Spinal cord (tissue), 10 donors: ENCODE data around the gene PDXP. TPM values are rescaled to one million over a fixed set of nuclear protein-coding genes. Genes with fewer than 3 reads are reported as not detected.

Experiments
- DNase-seq, 6 donors: peaks; one replicate each; pipeline versions ENCODE4 v3.0.0 to v3.0.0-alpha.2; 2013 to 2015; ENCODE audit warnings: low spot score in 6 of 6, low read depth in 4 of 6
- H3K27ac ChIP-seq: one replicate; pipeline ENCODE4 v1.5.1; 2013; ENCODE audit warnings: low read depth, low read length, control low read depth
- H3K27me3 ChIP-seq: one replicate; pipeline ENCODE4 v1.6.1; 2013; ENCODE audit warnings: low read length; ENCODE audit not compliant: control insufficient read depth, insufficient read depth
- H3K36me3 ChIP-seq: one replicate; pipeline ENCODE4 v1.6.1; 2013; ENCODE audit warnings: low read length; ENCODE audit not compliant: control insufficient read depth, insufficient read depth
- H3K4me1 ChIP-seq: one replicate; pipeline ENCODE4 v1.6.1; 2013; ENCODE audit warnings: low read length; ENCODE audit not compliant: control insufficient read depth, insufficient read depth
- H3K4me3 ChIP-seq: one replicate; pipeline ENCODE4 v1.5.1; 2013; ENCODE audit warnings: low read depth, low read length, control low read depth
- H3K9me3 ChIP-seq: one replicate; pipeline ENCODE4 v1.6.1; 2013; ENCODE audit warnings: low read length; ENCODE audit not compliant: control insufficient read depth, insufficient read depth
- WGBS: methylation state at CpG from one replicate; pipeline ENCODE4 v1.1.5; 2013; ENCODE audit warnings: missing lambda C conversion rate; ENCODE audit not compliant: insufficient coverage; 5-methylcytosine and 5-hydroxymethylcytosine counted together
- polyA plus RNA-seq, 2 donors: library from polyadenylated mRNA; unstranded; fragments of 120-200 nt; gene quantifications; one replicate each; pipeline ENCODE4 v1.2.1, GENCODE V29; 2013; ENCODE audit not compliant: insufficient read length in 2 of 2
- small RNA-seq: library from RNA; depleted of rRNA; stranded (forward); fragments of <200 nt; gene quantifications from one replicate; pipeline ENCODE3, GENCODE V24; 2014; ENCODE audit warnings: low replicate concordance
- total RNA-seq, 2 donors: library from RNA; depleted of rRNA in 1 of 2; stranded (reverse); fragments of 120-200 nt in 1 of 2; fragments of >200 nt in 1 of 2; gene quantifications; one replicate each; pipeline versions ENCODE4 v1.2.3 to v1.2.4, GENCODE V29; 2013 to 2014
- donor health status: healthy.

The PDXP gene
- total and polyA plus RNA-seq, 4 donors = 44.1 to 121 (median 81.1) TPM

DNA sequence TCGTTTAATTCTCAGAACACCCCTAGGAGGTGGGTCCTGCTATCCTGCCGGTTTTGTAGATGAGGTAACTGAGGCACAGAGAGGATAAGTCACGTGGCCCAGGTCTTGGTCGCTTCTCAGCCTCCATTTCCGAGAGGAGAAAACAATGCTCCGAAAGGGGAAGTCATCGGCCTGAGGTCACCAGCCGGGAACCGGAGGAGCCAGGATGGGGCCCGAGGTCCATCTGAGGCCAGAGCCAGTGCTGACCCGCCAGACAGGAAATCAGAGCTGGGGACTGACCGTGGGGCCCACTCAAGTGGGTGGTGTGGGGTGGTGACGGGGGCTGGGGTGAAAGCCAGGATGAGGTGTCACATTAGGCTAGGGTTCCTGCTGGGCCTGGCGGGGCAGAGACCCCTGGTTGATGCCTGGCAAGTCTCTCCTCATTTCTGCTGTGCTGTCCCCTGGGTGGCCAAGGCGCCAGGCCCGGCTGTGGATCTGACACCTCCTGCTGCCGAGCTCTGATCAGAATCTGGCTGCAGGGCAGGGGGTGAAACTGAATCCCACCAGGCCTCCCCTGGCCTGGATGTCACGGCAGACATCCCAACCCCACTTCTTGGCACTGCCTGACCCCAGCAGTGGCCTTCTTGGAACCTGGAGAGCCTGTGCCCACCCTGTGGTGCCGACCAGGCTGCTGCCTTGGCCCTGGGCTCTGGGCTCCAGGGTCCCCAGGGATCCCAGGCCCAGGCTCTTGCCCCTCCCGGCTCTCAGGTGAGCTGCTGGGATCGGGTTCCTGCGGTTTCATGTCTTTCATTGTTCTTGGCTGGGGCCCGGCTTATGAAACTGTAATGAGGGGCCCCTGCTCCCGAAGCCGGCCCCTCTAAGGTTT, 50.3 kb downstream of the PDXP start:
- Histone ChIP-seq H3K27ac (no peak overlapping the region), H3K9me3 (no peaks in the 10 kb centered on the region), H3K4me1 (peaks cover 5% of the 10 kb centered on the region), H3K4me3 (no peak overlapping the region), H3K27me3 (no peaks in the 10 kb centered on the region), H3K36me3 (peaks cover 68% of the 10 kb centered on the region)
- WGBS = 85% methylated on average over 24 of the region's 25 CpGs
- no peak for DNase-seq

DNA sequence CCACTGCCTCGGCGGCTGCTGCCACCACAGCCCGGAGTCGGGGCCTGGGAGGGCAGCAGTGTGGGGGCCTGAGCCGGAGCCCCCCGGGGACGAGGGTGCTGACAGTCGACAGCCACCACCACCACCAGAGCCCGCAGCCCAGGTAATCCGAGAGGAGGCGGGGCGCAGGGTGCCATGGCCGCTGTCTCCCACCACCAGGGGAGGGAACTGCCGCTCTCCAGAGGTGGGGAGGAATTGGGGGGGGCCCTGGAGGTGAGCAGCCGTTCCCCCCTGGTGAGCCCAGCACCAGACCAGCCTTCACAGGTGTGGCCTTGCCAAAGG, 50.9 kb downstream of the PDXP start:
- Histone ChIP-seq H3K27me3 (no peaks in the 10 kb centered on the region), H3K4me3 (no peak overlapping the region), H3K4me1 (peaks cover 5% of the 10 kb centered on the region), H3K36me3 (peaks cover 68% of the 10 kb centered on the region), H3K27ac (no peak overlapping the region), H3K9me3 (no peaks in the 10 kb centered on the region)
- WGBS = 88% methylated on average over 9 of the region's 15 CpGs
- no peak for DNase-seq

DNA sequence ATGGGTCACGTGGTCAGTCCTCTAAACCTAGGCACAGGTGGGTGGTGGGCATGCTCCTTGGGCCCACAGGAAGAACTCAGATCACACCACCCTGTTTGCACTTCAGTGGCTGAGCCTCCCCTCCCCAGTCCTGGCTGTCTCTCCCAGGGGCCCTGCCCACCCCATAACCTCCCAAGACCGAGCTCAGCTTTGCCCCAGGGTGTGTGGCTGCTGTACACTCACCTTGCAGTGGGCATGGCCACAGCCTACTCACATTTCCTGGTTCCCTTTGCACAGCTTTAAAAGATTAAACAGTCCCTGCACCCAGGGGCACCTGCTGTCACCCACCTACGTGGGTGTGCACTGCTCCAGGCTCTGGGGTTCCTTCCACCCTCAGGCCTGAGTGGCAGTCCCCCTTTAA, 52.2 kb downstream of the PDXP start:
- Histone ChIP-seq H3K4me1 (peaks cover 5% of the 10 kb centered on the region), H3K27me3 (no peaks in the 10 kb centered on the region), H3K27ac (no peak overlapping the region), H3K9me3 (no peaks in the 10 kb centered on the region), H3K4me3 (no peak overlapping the region), H3K36me3 (peaks cover 60% of the 10 kb centered on the region)
- 91% methylated on average over 3 of the region's 3 CpGs for WGBS
- no peak for DNase-seq

- peaks cover 60% of the 10 kb centered on the region for H3K36me3 ChIP-seq
- H3K4me1 ChIP-seq = peaks cover 5% of the 10 kb centered on the region
- no peaks in the 10 kb centered on the region for H3K27me3 ChIP-seq
- no peak overlapping the region for H3K4me3 ChIP-seq
- no peak overlapping the region for H3K27ac ChIP-seq
- no peaks in the 10 kb centered on the region for H3K9me3 ChIP-seq
- 92% methylated on average over 4 of the region's 10 CpGs for WGBS
- no peak for DNase-seq
Observed at GRCh38 chr22:37711490-37711889, 53.0 kb downstream of the PDXP start.

GRCh38 chr22:37713761-37714160, 55.2 kb downstream of the PDXP start:
- H3K27me3 ChIP-seq = no peaks in the 10 kb centered on the region
- peaks cover 3% of the 10 kb centered on the region for H3K4me1 ChIP-seq
- WGBS = 93% methylated on average over 5 of the region's 7 CpGs
- no peaks in the 10 kb centered on the region for H3K9me3 ChIP-seq
- no peak for DNase-seq
- H3K27ac ChIP-seq = no peak overlapping the region
- no peak overlapping the region for H3K4me3 ChIP-seq
- H3K36me3 ChIP-seq = peaks cover 55% of the 10 kb centered on the region

- no peak for DNase-seq
- no peaks in the 10 kb centered on the region for H3K27me3 ChIP-seq
- H3K9me3 ChIP-seq = no peaks in the 10 kb centered on the region
- H3K27ac ChIP-seq = no peak overlapping the region
- H3K4me3 ChIP-seq = no peak overlapping the region
- 63% methylated on average over 1 of the region's 2 CpGs for WGBS
- H3K4me1 ChIP-seq = no peaks in the 10 kb centered on the region
- peaks cover 52% of the 10 kb centered on the region for H3K36me3 ChIP-seq
Observed at GRCh38 chr22:37714634-37715033, 56.1 kb downstream of the PDXP start.

- H3K4me1 ChIP-seq = no peaks in the 10 kb centered on the region
- H3K4me3 ChIP-seq = no peak overlapping the region
- no peaks in the 10 kb centered on the region for H3K9me3 ChIP-seq
- H3K27me3 ChIP-seq = no peaks in the 10 kb centered on the region
- peaks cover 47% of the 10 kb centered on the region for H3K36me3 ChIP-seq
- no peak overlapping the region for H3K27ac ChIP-seq
- no peak for DNase-seq
- 100% methylated on average over 1 of the region's 7 CpGs for WGBS
Observed at GRCh38 chr22:37715760-37716159, 57.2 kb downstream of the PDXP start.

Small RNAs within 50 kb of the gene (small RNA-seq; reads per million reads assigned to genes)
- gene RN7SL385P = 0.08 reads per million

Other genes starting within 250 kb of the PDXP start
- 1 to 10 TPM; 5.1 to 9.4 TPM for gene ELFN2, start 231.2 kb upstream of the PDXP start, total RNA-seq
- 10 to 100 TPM; 59.9 to 60.2 TPM for gene ELFN2, start 231.2 kb upstream of the PDXP start, polyA plus RNA-seq
- gene MFNG, start 172.3 kb upstream of the PDXP start, total RNA-seq = 10 to 100 TPM in 1 of 2 donors, 1 to 10 TPM in 1; 3.6 to 12.6 TPM
- 10 to 100 TPM; 11.1 to 11.2 TPM for gene MFNG, start 172.3 kb upstream of the PDXP start, polyA plus RNA-seq
- gene CARD10, start 139.3 kb upstream of the PDXP start, total RNA-seq = 10 to 100 TPM in 1 of 2 donors, 1 to 10 TPM in 1; 4.0 to 12.6 TPM
- gene CARD10, start 139.3 kb upstream of the PDXP start, polyA plus RNA-seq = 10 to 100 TPM; 13.0 to 14.6 TPM
- 10 to 100 TPM in 1 of 2 donors, 1 to 10 TPM in 1; 4.8 to 23.3 TPM for gene CDC42EP1, start 98.2 kb upstream of the PDXP start, total RNA-seq
- gene CDC42EP1, start 98.2 kb upstream of the PDXP start, polyA plus RNA-seq = 10 to 100 TPM; 39.6 to 41.3 TPM
- not detected for gene LGALS2, start 78.6 kb upstream of the PDXP start, total RNA-seq
- gene LGALS2, start 78.6 kb upstream of the PDXP start, polyA plus RNA-seq = under 1 TPM; 0.74 to 0.92 TPM
- gene GGA1, start 49.9 kb upstream of the PDXP start, total RNA-seq = 10 to 100 TPM; 27.2 to 47.4 TPM
- gene GGA1, start 49.9 kb upstream of the PDXP start, polyA plus RNA-seq = 10 to 100 TPM; 59.3 to 80.3 TPM
- 1 to 10 TPM; 3.6 to 8.8 TPM for gene SH3BP1, start 19.1 kb upstream of the PDXP start, total RNA-seq
- 1 to 10 TPM; 5.7 to 5.9 TPM for gene SH3BP1, start 19.1 kb upstream of the PDXP start, polyA plus RNA-seq
- gene LGALS1, start 16.9 kb downstream of the PDXP start, total RNA-seq = 1,000 to 10,000 TPM in 1 of 2 donors, 100 to 1,000 TPM in 1; 572 to 1,031 TPM
- 100 to 1,000 TPM; 373 to 592 TPM for gene LGALS1, start 16.9 kb downstream of the PDXP start, polyA plus RNA-seq
- 10 to 100 TPM; 12.2 to 28.4 TPM for gene NOL12, start 27.6 kb downstream of the PDXP start, total RNA-seq
- gene NOL12, start 27.6 kb downstream of the PDXP start, polyA plus RNA-seq = 10 to 100 TPM; 39.3 to 40.6 TPM
- 10 to 100 TPM; 32.3 to 58.9 TPM for gene TRIOBP, start 38.3 kb downstream of the PDXP start, total RNA-seq
- gene TRIOBP, start 38.3 kb downstream of the PDXP start, polyA plus RNA-seq = 10 to 100 TPM; 52.8 to 72.9 TPM
- gene GCAT, start 149.2 kb downstream of the PDXP start, total RNA-seq = 10 to 100 TPM; 22.2 to 23.0 TPM
- gene GCAT, start 149.2 kb downstream of the PDXP start, polyA plus RNA-seq = 10 to 100 TPM; 24.6 to 27.5 TPM
- gene GALR3, start 164.7 kb downstream of the PDXP start, total RNA-seq = not detected
- not detected for gene GALR3, start 164.7 kb downstream of the PDXP start, polyA plus RNA-seq
- gene ANKRD54, start 185.6 kb downstream of the PDXP start, total RNA-seq = 10 to 100 TPM; 10.1 to 24.9 TPM
- gene ANKRD54, start 185.6 kb downstream of the PDXP start, polyA plus RNA-seq = 10 to 100 TPM; 42.9 to 43.2 TPM
- 100 to 1,000 TPM; 347 to 814 TPM for gene EIF3L, start 190.7 kb downstream of the PDXP start, total RNA-seq
- 100 to 1,000 TPM; 590 to 635 TPM for gene EIF3L, start 190.7 kb downstream of the PDXP start, polyA plus RNA-seq
- gene MICALL1, start 247.6 kb downstream of the PDXP start, total RNA-seq = 10 to 100 TPM; 16.1 to 22.9 TPM
- 10 to 100 TPM; 44.0 to 50.1 TPM for gene MICALL1, start 247.6 kb downstream of the PDXP start, polyA plus RNA-seq